ENCODE measurements around the gene REL. TPM values are rescaled to one million over a fixed set of nuclear protein-coding genes. Genes with fewer than 3 reads are reported as not detected.

Gene REL
- total RNA-seq, 2 experiments from 2014 or later, result 49.9 to 81.1 TPM

GRCh38 chr2:60890393-60890707, 9.0 kb downstream of the REL start:
- TF ChIP-seq CTCF (conservative IDR thresholded peaks at IDR 0.05; ENCODE audit: low read length) (no peak), EZH2phosphoT487 (IDR thresholded peaks at IDR 0.05; ENCODE audit: borderline replicate concordance, low read depth, low read length) (no peak)
- Histone ChIP-seq H2AFZ (ENCODE audit: low read length) (no peak overlapping the region), H3K4me3 (ENCODE audit: low read depth, low read length, poor library complexity, severe bottlenecking) (no peak overlapping the region), H3K9me2 (ENCODE audit: insufficient read depth, low read length) (no peaks in the 10 kb centered on the region), H3K27ac (ENCODE audit: low read depth, low read length, poor library complexity, severe bottlenecking) (peak overlapping the region; percentile 33), H3K9me3 (ENCODE audit: low read length) (0 out of 2 replicates have a peak, but pooled peaks cover 7% of the 10 kb centered on the region), H4K20me1 (ENCODE audit: insufficient read depth, low read length) (peaks cover 22% of the 10 kb centered on the region), H3K36me3 (ENCODE audit: insufficient read depth, low read length) (peaks cover 94% of the 10 kb centered on the region), H3K4me1 (ENCODE audit: insufficient read depth, low read length, poor library complexity, severe bottlenecking) (peaks cover 50% of the 10 kb centered on the region), H3K79me2 (ENCODE audit: insufficient read depth, low read depth, low read length) (peaks cover 96% of the 10 kb centered on the region), H3K4me2 (ENCODE audit: low read length) (peak overlapping the region; percentile 24; the same call in 1 of the 2 replicates)
- intact Hi-C loops (cut with micrococcal nuclease; ENCODE audit: unreplicated experiment), result no loop called here
- CTCF ChIA-PET (ENCODE audit: unreplicated experiment), result no interaction called here
- DNase-seq (ENCODE audit: low spot score), result no peak
- POLR2A ChIA-PET, result interaction anchor here (0.5 to 1.0 kb wide), 5 partner anchors 10 to 292 kb away, joined by 3 read pairs; no protein-coding TSS in a partner anchor
- BruUV-seq (replicated peaks), result no TSS peak

- H3K79me2 ChIP-seq (ENCODE audit: insufficient read depth, low read depth, low read length), result peaks cover 96% of the 10 kb centered on the region
- H4K20me1 ChIP-seq (ENCODE audit: insufficient read depth, low read length), result peaks cover 18% of the 10 kb centered on the region
- H2AFZ ChIP-seq (ENCODE audit: low read length), result no peak overlapping the region
- no peak overlapping the region for H3K4me2 ChIP-seq (ENCODE audit: low read length)
- intact Hi-C loops (cut with micrococcal nuclease; ENCODE audit: unreplicated experiment), result no loop called here
- no TSS peak for BruUV-seq (replicated peaks)
- H3K9me2 ChIP-seq (ENCODE audit: insufficient read depth, low read length), result no peaks in the 10 kb centered on the region
- no peak for DNase-seq (ENCODE audit: low spot score)
- POLR2A ChIA-PET, result interaction anchor here (1.0 kb wide), 1 partner anchor 134 kb away, joined by 3 read pairs; no protein-coding TSS in a partner anchor
- peaks cover 94% of the 10 kb centered on the region for H3K36me3 ChIP-seq (ENCODE audit: insufficient read depth, low read length)
- no peak overlapping the region for H3K4me3 ChIP-seq (ENCODE audit: low read depth, low read length, poor library complexity, severe bottlenecking)
- peaks cover 45% of the 10 kb centered on the region for H3K4me1 ChIP-seq (ENCODE audit: insufficient read depth, low read length, poor library complexity, severe bottlenecking)
- peak overlapping the region; percentile 33 for H3K27ac ChIP-seq (ENCODE audit: low read depth, low read length, poor library complexity, severe bottlenecking)
- 0 out of 2 replicates have a peak, but pooled peaks cover 7% of the 10 kb centered on the region for H3K9me3 ChIP-seq (ENCODE audit: low read length)
- TF ChIP-seq CTCF (conservative IDR thresholded peaks at IDR 0.05; ENCODE audit: low read length) (no peak), EZH2phosphoT487 (IDR thresholded peaks at IDR 0.05; ENCODE audit: borderline replicate concordance, low read depth, low read length) (no peak)
- CTCF ChIA-PET (ENCODE audit: unreplicated experiment), result no interaction called here
Observed at GRCh38 chr2:60891180-60891579, 9.8 kb downstream of the REL start.

GRCh38 chr2:60898567-60898966, 17.2 kb downstream of the REL start:
- Histone ChIP-seq H3K9me2 (ENCODE audit: insufficient read depth, low read length) (no peaks in the 10 kb centered on the region), H3K79me2 (ENCODE audit: insufficient read depth, low read depth, low read length) (peaks cover 86% of the 10 kb centered on the region), H3K4me3 (ENCODE audit: low read depth, low read length, poor library complexity, severe bottlenecking) (no peak overlapping the region), H2AFZ (ENCODE audit: low read length) (no peak overlapping the region), H3K27ac (ENCODE audit: low read depth, low read length, poor library complexity, severe bottlenecking) (no peak overlapping the region), H3K9me3 (ENCODE audit: low read length) (no peaks in the 10 kb centered on the region; the same call in 1 of the 2 replicates), H3K36me3 (ENCODE audit: insufficient read depth, low read length) (peaks cover 99% of the 10 kb centered on the region), H4K20me1 (ENCODE audit: insufficient read depth, low read length) (no peaks in the 10 kb centered on the region; the same call in 1 of the 2 replicates), H3K4me1 (ENCODE audit: insufficient read depth, low read length, poor library complexity, severe bottlenecking) (peaks cover 18% of the 10 kb centered on the region), H3K4me2 (ENCODE audit: low read length) (no peak overlapping the region)
- no TSS peak for BruUV-seq (replicated peaks)
- no peak for DNase-seq (ENCODE audit: low spot score)
- CTCF ChIA-PET (ENCODE audit: unreplicated experiment), result no interaction called here
- TF ChIP-seq CTCF (conservative IDR thresholded peaks at IDR 0.05; ENCODE audit: low read length) (no peak), EZH2phosphoT487 (IDR thresholded peaks at IDR 0.05; ENCODE audit: borderline replicate concordance, low read depth, low read length) (no peak)
- POLR2A ChIA-PET, result interaction anchor here (0.9 to 1.2 kb wide), 2 partner anchors 11 to 15 kb away, joined by 3 read pairs; no protein-coding TSS in a partner anchor
- intact Hi-C loops (cut with micrococcal nuclease; ENCODE audit: unreplicated experiment), result no loop called here

Data from OCI-LY7 (cell line).